Measurements from ENCODE around the gene ARHGAP1. TPM values are rescaled to one million over a fixed set of nuclear protein-coding genes. Genes with fewer than 3 reads are reported as not detected.
"Not testable (repeated sequence)": the region's sequence is repeated elsewhere in the genome, so short reads cannot be mapped to it uniquely, and the experiment has no call there.

The ARHGAP1 gene
- total RNA-seq, 1 experiment from 2014 or later: 12.6 TPM

DNA sequence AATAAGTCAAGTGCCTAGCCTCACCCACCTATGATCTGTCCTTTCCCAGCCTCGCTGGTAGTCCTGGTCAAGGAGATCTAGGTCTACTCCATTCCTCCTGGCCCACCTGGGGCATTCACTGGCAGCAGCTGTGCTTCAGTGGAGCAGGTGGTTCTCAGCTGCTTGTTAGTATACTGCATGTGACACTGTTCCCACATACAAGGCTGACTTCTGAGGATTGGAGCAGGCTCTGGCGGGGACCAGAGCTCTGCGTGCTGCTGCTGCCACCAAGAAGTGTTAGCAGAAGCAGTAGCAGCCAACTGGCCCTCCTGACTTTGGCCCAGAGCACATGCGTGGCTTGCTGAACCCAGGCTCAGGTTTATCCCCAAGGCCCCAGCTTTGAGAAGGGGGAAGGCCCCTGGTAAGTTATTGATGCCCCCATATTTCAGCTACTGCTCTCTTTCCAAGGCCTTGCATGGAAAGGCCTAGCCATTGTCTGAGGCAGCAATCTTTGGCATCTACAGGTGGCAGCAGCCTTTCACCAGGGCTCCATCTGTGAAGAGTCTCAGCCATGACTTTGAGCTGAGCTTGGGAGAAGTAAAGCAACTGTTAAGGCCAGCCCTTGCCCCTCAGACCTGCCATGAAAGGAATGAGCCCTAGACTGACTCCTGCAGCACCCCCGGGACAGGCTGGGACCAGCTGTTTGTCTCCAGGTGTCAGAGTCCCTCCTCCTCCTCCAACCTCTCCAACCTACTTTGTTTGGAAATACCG lies 26.5 kb downstream of the ARHGAP1 start:
- no peak for DNase-seq (ENCODE audit: low read depth)

DNA sequence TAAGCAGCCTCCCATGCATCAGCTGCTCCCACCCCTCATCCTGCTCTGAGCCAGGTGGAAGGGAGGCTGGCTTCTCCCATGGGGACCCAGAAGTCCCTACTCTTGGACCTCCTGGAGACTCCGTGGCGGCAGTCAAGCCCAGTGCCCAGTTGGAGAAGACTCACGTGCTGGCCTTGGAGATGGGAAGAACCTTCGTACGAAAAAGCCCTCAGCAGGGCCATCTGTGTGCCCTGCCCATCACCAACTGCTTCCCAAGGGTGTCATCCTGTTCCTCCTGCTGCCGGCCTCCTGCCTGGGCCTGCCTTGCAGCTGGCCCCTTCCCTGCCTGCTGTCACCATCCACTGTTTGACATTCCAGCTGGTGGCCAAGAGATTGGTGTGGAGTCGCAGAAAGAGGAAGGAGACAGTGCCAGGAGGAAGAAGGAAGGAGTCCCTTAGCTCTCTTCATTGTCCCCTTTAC lies 28.0 kb downstream of the ARHGAP1 start:
- DNase-seq (ENCODE audit: low read depth): no peak

DNA sequence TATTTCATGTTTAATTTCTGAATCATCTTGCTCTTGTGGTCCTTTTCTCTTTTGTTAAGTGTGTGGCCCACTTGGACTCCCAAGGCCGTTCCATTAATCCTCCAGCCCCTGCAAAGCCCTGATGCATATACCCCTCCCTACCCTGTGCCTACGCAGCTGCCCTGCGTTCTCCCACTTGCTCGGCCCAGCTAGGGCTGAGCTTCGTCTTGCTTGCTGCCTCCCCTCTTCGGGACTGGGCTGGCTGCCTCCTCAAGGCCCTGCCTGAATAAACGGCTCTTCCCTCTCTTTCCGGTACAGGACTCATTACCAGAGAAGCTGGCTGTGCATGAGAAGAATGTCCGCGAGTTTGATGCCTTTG lies 28.5 kb downstream of the ARHGAP1 start:
- no peak for DNase-seq (ENCODE audit: low read depth)

DNA sequence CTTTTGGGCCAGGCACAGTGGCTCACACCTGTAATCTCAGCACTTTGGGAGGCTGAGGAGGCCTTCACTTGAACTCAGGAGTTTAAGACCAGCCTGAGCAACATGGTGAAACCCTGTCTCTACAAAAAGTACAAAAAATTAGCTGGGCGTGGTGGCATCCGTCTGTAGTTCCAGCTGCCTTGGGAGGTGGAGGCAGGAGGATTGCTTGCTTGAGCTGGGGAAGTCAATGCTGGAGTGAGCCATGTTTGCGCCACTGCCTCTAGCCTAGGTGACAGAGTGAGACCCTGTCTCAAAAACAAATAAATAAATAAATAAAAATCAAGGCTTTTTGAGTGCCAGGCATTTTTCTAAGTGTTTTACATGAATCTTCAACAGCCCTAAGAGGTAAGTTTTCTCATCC lies 29.9 kb downstream of the ARHGAP1 start:
- DNase-seq (ENCODE audit: low read depth): not testable (repeated sequence)

DNA sequence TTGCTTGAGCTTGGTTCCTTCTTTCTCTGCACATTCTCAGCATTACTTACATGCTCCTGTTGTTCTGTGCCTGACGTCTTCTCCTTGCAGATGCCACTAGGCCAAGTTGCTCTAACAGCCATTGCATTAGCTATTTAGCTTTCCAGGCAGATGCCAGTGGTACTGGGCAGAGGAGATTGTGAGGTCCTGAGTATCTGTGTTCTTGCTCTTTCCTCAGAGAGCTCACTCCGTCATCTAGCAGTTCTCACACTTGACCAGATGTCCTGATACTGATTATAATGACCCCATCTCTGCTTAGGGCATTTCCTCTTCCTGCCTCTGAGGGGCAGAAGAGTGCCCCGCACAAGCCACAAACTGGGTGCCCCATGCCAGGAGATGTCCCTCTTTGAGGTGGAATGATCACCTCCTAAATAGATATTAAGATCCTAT lies 30.7 kb downstream of the ARHGAP1 start:
- DNase-seq (ENCODE audit: low read depth): no peak

DNA sequence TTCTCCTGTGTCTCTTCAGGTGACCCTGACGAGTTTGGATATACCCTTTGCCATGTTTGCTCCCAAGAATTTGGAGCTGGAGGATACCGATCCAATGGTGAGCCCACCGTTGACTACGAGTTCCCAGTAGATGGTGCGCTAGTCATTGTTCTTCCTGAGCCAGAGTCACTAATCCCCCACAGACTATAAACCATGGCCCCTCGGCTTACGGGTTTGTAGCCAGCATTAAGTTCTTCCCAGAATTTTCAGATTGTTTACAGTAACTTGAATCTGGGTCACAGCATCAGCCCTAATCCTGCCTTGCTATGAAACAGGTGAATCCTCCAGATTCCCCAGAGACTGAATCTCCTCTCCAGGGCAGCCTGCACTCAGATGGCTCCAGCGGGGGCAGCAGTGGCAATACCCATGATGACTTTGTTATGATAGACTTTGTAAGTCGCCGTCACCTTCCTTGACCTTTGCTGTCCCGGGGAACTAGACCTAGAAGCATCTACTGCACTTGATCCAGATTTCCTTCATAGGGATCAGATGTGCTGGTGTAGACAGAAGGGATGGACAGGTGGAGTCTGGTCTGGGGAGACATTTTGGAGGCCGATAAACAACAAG lies 31.8 kb downstream of the ARHGAP1 start:
- no peak for DNase-seq (ENCODE audit: low read depth)

DNA sequence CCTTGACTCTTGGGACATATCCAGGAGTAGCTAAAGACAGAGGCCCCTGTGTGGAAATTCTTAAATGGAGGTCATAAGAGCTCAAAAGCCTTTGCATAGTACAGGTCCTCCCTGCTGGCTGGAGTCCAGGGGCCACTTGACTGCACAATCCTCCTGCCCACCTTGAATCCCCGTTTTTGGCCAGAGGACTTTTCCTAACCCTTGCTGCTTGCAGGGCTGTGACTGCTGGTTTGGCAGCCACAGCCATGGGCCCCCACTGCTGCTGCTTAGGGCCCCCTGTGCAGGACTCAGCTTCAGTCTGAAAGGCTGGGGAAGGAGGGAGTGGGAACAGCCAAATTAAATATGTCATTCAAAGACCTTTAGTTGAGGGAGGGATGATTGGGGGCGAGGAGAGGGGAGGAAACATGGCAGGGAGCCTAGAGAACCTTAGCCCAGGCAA lies 33.4 kb downstream of the ARHGAP1 start:
- DNase-seq (ENCODE audit: low read depth): no peak

DNA sequence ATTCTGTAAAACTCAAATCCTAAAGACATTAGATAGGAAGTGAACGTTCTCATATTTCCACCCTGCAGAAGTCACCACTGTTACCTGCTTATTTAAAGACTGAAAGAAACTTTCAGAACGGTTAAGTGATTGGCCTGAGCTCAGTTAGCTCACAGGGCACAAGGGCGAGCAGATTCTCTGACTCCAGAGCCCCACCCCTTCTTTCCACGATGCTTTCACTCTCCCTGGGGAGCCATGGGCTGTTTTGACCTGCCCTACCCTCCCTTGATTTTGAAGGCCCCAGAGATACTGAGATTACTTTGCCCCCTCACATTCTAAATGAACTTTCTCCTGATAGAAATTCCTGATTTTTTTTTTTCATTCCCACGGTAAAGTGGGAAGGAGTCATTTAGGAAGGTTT lies 33.9 kb downstream of the ARHGAP1 start:
- no peak for DNase-seq (ENCODE audit: low read depth)

DNA sequence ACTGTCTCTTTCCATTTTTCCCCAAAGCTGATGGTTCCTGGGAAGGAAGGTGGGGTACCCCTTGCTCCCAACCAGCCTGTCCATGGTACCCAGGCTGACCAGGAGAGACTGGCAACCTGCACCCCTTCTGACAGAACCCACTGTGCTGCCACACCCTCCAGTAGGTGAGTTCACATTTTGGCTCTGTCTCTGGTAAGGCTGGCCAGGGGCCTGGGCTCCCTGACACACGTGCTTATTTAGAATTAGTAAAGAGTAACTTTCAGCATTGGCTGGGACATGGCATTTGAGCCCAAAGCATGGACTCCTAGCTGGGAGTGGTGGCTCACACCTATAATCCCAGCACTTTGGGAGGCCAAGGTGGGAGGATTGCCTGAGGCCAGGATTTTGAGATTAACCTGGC lies 35.1 kb downstream of the ARHGAP1 start:
- DNase-seq (ENCODE audit: low read depth): no peak

DNA sequence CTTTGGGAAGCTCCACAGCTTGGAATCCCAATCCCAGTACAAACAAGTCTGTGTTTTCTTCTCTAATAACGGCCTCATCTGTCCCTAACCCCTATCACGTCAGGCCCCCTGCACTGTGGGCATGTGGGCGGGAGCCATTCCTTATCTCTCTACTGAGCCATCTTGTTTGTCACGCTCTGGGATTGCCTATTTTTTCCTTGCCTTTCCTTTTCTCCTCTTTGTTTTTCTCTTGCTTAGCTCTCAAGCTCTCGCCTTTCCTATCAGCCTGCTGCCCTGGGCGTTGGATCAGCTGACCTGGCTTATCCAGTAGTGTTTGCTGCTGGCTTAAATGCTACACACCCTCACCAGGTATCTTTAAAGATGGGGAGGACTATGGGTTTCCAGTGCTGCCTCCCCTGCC lies 35.8 kb downstream of the ARHGAP1 start:
- no peak for DNase-seq (ENCODE audit: low read depth)

DNA sequence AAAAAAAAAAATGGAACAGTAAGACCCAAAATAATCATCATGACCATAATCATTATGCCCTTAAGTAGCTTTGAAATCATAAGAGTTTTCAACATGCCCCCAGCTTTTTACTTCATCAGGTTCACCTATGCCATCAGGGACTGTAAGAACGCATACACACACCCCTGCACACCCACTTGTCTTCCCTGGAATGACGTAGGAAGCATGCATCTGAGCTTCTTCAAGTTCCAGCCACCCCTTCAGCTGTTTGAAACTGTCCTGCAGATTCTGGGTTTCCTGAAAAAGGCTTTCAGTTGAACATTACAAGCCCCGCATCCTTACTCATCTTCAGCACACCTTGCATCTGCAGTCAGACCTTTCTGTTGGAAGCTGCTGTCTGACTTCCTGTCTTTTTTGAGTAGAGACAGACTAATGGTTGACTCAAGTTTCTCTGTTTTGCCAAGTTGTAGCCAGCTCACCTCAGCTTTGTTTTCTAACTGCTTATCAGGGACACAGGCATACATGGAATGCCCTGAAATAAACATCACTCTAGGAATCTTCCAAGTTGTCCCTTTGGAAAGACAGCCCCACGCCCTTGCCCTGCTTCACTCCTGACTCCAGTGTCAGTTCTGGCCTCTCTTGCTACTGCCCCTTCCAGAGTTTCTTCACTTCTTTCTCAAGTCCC lies 37.0 kb downstream of the ARHGAP1 start:
- DNase-seq (ENCODE audit: low read depth): no peak

DNA sequence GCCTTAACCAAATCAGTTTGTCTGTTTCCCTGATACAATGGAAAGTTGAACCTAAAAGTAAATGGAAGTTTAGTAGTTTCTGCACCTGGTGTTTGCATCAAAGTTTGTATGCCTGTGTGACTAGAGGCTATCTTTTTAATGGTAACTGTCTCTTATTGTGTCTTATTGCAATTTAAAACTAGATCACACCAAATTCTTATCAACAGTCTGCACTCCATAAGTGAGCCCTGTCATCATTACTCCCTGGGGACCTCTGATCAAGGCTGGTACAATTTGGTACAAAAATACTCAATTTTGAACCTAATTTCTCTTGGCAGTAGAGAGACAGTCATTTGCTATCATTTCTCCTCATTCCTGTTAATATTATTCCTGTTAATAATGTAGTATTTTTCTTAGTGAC lies 38.1 kb downstream of the ARHGAP1 start:
- DNase-seq (ENCODE audit: low read depth): no peak

DNA sequence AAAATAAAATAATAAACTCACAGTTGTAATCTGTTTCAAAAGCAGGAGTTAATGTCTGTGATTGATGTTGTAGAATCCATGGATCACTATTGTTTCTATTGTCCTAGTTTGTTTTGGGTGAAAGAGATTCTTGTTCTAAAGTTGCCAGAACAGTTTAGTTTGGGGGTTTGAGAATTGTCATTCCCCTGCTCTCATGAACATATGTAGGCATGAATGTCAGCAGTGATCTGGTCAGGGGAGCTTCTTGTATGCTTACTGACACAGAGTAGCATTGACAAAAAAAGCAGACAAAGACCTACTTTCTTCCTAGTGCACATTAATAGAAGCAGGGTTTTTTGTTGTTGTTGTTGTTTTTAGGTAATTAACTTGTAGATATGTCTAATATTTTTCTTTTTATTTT lies 38.6 kb downstream of the ARHGAP1 start:
- no peak for DNase-seq (ENCODE audit: low read depth)

DNA sequence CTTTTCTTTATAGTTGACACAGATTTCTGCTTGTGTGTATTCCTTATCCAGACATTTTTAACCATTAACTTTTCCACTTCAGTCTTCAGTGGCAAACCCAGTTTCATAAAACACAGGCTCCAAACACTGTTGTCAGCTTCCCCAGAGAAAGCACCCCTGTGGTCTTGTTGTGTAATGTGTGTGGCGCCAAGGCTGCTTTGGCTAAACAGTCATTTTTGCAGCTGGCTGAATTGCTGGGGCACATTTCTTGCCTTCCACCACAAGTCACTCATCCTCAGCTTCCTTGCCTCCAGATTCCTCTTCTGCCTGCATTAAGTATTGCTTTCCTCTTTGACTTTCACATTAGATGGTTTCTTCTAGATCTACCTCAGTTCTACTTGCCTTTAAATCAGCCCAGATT lies 40.5 kb downstream of the ARHGAP1 start:
- no peak for DNase-seq (ENCODE audit: low read depth)

DNA sequence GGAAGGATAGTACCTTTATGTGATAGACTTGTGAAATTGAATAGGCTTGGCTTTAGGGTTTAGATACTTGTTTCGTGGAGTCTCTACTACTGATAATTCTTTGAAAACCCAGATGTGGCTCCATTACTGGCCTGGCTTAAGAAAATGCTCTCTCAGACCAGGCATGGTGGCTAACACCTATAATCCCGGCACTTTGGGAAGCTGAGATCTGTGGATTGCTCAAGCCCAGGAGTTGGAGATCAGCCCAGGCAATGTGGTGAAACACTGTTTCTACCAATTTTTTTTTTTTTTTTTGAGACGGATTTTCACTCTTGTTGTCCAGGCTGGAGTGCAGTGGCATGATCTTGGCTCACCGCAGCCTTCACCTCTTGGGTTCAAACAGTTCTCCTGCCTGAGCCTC lies 42.2 kb downstream of the ARHGAP1 start:
- no peak for DNase-seq (ENCODE audit: low read depth)

DNA sequence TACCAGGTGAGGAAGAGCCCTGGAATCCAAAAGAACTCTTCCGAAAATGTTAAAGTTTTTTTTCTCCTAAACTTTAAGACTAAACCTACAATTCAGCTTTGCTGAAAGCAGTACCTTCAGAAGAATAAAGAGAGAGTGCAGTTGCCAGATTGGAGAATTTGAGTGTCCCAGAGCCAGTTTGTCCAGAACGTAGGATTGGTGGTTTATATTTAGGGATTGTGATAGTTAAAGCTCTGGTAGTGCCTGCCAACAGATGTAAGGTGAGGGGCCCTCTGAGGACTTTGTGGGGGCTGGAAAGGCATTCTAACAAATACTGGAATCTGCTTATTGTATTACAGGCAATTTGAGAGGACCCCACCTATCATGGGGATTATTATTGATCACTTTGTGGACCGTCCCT lies 43.2 kb downstream of the ARHGAP1 start:
- DNase-seq (ENCODE audit: low read depth): no peak

DNA sequence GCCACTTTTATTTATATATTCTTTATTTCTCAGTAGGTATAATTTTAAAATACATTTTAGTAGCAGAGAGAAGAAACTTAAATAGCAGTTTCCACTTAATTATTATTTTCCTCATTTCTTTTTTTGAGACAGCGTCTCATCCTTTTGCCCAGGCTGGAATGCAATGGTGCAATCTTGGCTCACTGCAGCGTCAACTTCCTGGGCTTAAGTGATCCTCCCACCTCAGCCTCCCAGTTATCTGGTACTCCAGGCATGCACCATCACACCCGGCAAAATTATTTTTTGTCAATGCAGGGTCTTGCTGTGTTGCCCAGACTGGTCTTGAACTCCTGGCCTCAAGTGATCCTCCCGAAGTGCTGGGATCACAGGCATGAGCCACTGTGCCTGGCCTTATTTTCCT lies 44.8 kb downstream of the ARHGAP1 start:
- no peak for DNase-seq (ENCODE audit: low read depth)

DNA sequence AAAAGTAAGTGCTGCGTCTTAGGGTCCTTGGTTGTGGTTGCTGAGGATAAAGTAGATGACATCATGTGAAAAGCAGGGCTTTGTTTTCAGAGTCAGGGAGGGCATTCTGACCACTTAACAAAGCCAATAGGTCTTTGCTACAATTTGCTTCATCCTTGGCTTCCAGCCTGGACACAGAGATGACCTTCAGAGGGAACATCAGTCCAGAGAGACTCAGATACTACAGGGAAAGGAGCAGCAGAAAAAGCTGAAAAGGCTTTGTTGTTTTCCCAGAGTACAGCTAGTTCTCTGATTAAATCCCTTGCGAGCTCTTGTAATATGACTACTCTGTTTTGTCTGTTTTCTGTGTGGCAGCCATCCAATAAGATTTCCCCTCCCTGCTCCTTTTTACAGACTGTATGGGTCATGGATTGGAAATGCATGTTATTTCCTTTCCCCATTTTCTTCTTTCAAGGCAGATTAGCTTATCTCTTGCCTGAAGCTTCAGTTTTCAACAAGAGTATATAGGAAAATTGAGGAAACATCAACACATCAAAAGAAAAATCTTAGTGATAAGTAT lies 51.2 kb downstream of the ARHGAP1 start:
- peak; percentile 86 for DNase-seq (ENCODE audit: low read depth)

DNA sequence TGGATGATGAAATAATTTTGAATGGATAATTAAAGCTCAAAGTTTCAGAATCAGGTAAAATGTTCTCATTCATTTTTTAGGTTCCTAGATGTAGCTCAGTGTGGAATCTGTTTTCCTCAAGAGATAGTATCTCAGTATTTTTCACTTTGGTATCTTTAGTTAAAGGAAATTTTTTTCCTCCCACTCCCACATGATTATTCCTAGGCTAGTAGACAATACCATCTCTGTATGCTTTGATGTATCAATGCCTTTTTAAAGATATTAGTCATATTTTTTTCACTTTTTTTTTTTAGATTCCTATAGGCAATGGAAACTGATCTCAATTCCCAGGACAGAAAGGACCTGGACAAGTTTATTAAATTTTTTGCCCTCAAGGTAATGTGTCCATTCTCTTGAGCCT lies 56.4 kb downstream of the ARHGAP1 start:
- DNase-seq (ENCODE audit: low read depth): no peak

DNA sequence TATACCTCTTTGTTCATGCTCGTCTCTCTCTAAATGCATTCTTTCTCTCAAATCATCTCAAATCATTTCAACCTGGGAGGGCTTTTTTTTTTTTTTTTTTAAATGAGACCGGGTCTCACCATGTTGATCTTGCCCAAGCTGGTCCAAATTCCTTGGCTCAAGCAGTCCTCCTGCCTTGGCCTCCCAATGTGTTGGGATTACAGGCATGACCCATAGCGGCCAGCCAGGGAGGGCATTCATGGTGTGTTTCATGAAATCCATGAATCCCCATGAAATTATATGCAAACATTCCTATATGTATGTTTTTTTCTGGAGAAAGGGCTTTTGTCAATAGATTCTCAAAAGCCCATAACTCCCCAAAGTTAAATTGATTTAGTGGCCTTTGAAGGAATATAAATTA lies 56.9 kb downstream of the ARHGAP1 start:
- DNase-seq (ENCODE audit: low read depth): no peak

DNA sequence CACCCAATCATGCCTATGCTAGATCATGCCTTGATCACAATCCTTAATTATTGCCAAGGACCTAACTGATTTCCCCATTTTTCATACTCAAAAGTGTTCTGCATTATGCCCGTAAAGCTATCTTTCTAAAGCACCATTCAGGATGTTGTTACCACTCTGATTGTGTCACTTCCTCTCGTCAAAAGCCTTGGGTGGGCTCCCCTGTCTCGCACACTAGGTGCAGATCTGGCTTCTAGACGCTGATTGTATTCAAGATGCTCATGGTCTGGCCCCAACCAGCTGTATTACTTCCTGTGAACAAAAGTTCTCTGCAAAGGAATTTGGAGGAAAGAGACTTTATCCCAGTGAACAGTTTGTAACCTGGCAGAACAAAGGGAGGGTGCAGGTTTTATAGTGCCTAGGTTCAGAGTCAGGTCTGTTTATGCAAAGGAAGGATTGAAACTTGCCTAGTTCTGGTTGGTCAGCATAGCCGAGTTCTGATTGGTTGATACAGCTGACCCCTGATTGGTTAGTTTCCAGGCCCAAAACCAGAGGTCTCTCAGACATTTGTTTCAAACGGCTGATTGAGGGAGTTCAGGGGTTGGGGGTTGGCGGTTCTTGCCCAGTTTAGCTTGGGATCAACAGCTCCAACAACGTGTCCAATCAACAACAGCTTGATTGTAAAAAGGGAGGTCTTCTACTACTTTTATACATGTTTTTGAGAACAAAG lies 57.6 kb downstream of the ARHGAP1 start:
- DNase-seq (ENCODE audit: low read depth): no peak

DNA sequence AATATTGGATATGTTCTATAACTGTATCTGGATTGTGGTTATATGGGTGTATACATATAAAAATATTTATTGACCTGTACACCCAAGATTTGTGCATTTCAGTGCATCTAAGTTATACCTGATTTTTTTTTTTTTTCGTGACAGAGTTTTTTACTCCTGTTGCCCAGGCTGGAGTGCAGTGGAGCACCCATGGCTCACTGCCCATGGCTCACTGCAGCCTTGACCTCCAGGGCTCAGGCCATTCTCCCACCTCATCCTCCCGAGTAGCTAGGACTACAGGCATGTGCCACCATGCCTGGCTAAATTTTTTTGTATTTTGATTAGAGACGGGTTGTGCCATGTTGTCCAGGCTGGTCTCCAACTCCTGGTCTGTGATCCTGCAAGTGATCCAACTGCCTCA lies 58.8 kb downstream of the ARHGAP1 start:
- no peak for DNase-seq (ENCODE audit: low read depth)

All from Daoy (cell line).